ENCODE data around the gene SIDT2. TPM values are rescaled to one million over a fixed set of nuclear protein-coding genes. Genes with fewer than 3 reads are reported as not detected.
A peak's percentile ranks its signal among the peaks of the same experiment; 100 is the strongest.
"Not testable (repeated sequence)": the region's sequence is repeated elsewhere in the genome, so short reads cannot be mapped to it uniquely, and the experiment has no call there.

The SIDT2 gene
- total RNA-seq, 4 donors from 2014 or later: 72.6 to 132 (median 125) TPM

- peak overlapping the region; percentile 91 to 100 (median 99) for H3K27ac ChIP-seq
- TF ChIP-seq EP300 (IDR thresholded peaks at IDR 0.05) (peak in 1 of 2 donors; percentile 5), POLR2A (IDR thresholded peaks at IDR 0.05) (no peak)
- peaks cover 2 to 28% (median 9%) of the 10 kb centered on the region in 3 donors for H3K36me3 ChIP-seq
- H3K9me3 ChIP-seq: no peaks in the 10 kb centered on the region
- H3K27me3 ChIP-seq: no peaks in the 10 kb centered on the region
- peaks cover 0 to 63% (median 27%) of the 10 kb centered on the region in 4 donors for H3K4me1 ChIP-seq
- DNase-seq (ENCODE audit: low spot score in 2 of 2): no peak
- 0% methylated on average over 9 to 36 of the region's 39 CpGs for WGBS, 2 donors
- peak overlapping the region; percentile 84 to 97 (median 92) for H3K4me3 ChIP-seq
Observed at GRCh38 chr11:117179048-117179999, 781 bp downstream of the SIDT2 start.

GRCh38 chr11:117180020-117180419 is 1.5 kb downstream of the SIDT2 start:
- Histone ChIP-seq H3K9me3 (no peaks in the 10 kb centered on the region), H3K36me3 (peaks cover 2 to 35% (median 9%) of the 10 kb centered on the region in 3 donors), H3K27ac (peak overlapping the region; percentile 91 to 100 (median 99)), H3K27me3 (no peaks in the 10 kb centered on the region), H3K4me1 (peaks cover 0 to 58% (median 27%) of the 10 kb centered on the region in 4 donors), H3K4me3 (peak overlapping the region; percentile 84 to 97 (median 92))
- TF ChIP-seq CTCF (IDR thresholded peaks at IDR 0.05) (no peak), POLR2A (IDR thresholded peaks at IDR 0.05) (no peak), EP300 (IDR thresholded peaks at IDR 0.05) (peak in 1 of 2 donors; percentile 9)
- WGBS, 2 donors: 28 to 35% methylated on average over 4 of the region's 4 CpGs
- DNase-seq (ENCODE audit: low spot score in 2 of 2): no peak

DNA sequence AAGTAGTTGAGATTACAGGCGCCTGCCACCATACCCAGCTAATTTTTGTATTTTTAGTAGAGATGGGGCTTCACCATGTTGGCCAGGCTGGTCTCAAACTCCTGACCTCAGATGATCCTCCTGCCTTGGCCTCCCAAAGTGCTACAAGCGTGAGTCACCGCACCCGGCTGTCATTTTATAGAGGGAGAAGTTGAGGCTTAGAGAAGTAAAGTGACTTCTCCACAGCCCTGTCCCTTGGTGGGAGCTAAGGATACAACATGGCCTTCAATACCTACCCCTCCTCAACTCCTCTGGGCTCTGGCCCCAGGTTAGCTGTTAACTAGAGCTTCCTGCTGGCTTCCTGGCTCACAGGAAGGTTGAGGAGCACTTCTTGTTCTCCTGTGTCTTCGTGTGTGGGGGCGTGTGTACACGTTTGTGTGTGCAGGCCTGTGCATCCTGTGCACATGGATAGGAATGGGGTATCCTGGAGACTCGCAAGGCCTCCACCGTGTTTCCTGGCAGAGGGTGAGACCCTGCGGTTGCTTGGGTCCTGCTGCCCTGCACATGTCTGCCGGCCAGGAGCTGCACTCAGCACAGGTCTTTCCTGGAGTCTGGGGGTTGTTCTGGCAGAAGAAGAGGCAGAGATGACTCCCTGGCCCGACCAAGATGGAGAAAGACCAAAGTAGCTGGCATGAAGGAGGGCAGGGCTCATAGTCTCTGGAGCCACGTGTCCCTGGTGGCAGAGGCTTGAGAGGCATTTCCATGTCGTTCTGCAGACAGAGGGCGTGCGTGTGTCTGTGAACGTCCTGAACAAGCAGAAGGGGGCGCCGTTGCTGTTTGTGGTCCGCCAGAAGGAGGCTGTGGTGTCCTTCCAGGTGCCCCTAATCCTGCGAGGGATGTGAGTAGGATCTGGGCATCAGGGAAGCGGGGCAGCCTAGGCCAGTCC is 2.4 kb downstream of the SIDT2 start:
- peaks cover 0 to 51% (median 24%) of the 10 kb centered on the region in 4 donors for H3K4me1 ChIP-seq
- peaks cover 2 to 43% (median 9%) of the 10 kb centered on the region in 3 donors for H3K36me3 ChIP-seq
- H3K27me3 ChIP-seq: no peaks in the 10 kb centered on the region
- WGBS, 2 donors: 47 to 54% methylated on average over 18 to 22 of the region's 22 CpGs
- H3K27ac ChIP-seq: peak overlapping the region in 3 of 4 donors; percentile 6 to 99 (median 99)
- TF ChIP-seq POLR2A (IDR thresholded peaks at IDR 0.05) (no peak), CTCF (IDR thresholded peaks at IDR 0.05) (peak; percentile 46 to 85 (median 62)), EP300 (IDR thresholded peaks at IDR 0.05) (peak in 1 of 2 donors; percentile 47)
- H3K9me3 ChIP-seq: no peaks in the 10 kb centered on the region
- peak; percentile 59 to 81 for DNase-seq (ENCODE audit: low spot score in 2 of 2)
- peak overlapping the region in 2 of 4 donors; percentile 93 to 97 for H3K4me3 ChIP-seq

GRCh38 chr11:117181586-117182550 is 3.3 kb downstream of the SIDT2 start:
- TF ChIP-seq POLR2A (IDR thresholded peaks at IDR 0.05) (no peak), EP300 (IDR thresholded peaks at IDR 0.05) (no peak)
- no peaks in the 10 kb centered on the region for H3K27me3 ChIP-seq
- H3K4me1 ChIP-seq: peaks cover 0 to 53% (median 23%) of the 10 kb centered on the region in 4 donors
- no peaks in the 10 kb centered on the region for H3K9me3 ChIP-seq
- H3K36me3 ChIP-seq: peaks cover 2 to 52% (median 9%) of the 10 kb centered on the region in 3 donors
- peak overlapping the region in 1 of 4 donors; percentile 99 for H3K27ac ChIP-seq
- WGBS, 2 donors: 84 to 95% methylated on average over 13 to 17 of the region's 22 CpGs
- DNase-seq (ENCODE audit: low spot score in 2 of 2): no peak
- H3K4me3 ChIP-seq: no peak overlapping the region

- Histone ChIP-seq H3K4me3 (no peak overlapping the region), H3K36me3 (peaks cover 2 to 59% (median 9%) of the 10 kb centered on the region in 3 donors), H3K27ac (peak overlapping the region in 1 of 4 donors; percentile 99), H3K27me3 (no peaks in the 10 kb centered on the region), H3K9me3 (no peaks in the 10 kb centered on the region), H3K4me1 (peaks cover 0 to 60% (median 23%) of the 10 kb centered on the region in 4 donors)
- no peak for DNase-seq (ENCODE audit: low spot score in 2 of 2)
- 94 to 98% methylated on average over 10 of the region's 10 CpGs for WGBS, 2 donors
- no peak for TF ChIP-seq POLR2A (IDR thresholded peaks at IDR 0.05)
- TF ChIP-seq CTCF (IDR thresholded peaks at IDR 0.05): no peak
- TF ChIP-seq EP300 (IDR thresholded peaks at IDR 0.05): no peak
Observed at GRCh38 chr11:117182551-117182935, 4.0 kb downstream of the SIDT2 start.

DNA sequence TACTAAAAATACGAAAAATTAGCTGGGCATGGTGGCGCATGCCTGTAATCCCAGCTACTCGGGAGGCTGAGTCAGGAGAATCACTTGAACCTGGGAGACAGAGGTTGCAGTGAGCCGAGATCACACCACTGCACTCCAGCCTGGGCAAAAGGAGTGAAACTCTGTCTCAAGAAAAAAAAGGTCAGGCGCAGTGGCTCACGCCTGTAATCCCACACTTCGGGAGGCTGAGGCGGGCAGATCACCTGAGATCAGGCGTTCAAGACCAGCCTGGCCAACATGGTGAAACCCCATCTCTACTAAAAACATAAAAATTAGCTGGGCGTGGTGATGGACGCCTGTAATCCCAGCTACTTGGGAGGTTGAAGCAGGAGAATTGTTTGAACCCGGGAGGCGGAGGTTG is 4.6 kb downstream of the SIDT2 start:
- not testable (repeated sequence) for DNase-seq (ENCODE audit: low spot score in 2 of 2); H3K9me3 ChIP-seq; H3K27me3 ChIP-seq; H3K4me3 ChIP-seq
- Histone ChIP-seq H3K4me1 (peaks cover 0 to 58% (median 20%) of the 10 kb centered on the region in 4 donors), H3K27ac (peak overlapping the region in 1 of 4 donors; percentile 99), H3K36me3 (peaks cover 2 to 65% (median 9%) of the 10 kb centered on the region in 3 donors)
- WGBS, 2 donors: 91 to 93% methylated on average over 13 of the region's 13 CpGs

All from tibial nerve (tissue), 4 donors.